OCI-LY1 (cell line): ENCODE results near the gene ZFP92.

ENCODE experiments used
- CTCF ChIP-seq: fragments of 200-600 bp; sonication (generic), shearing (Covaris generic); IDR thresholded peaks from 2 replicates; pipeline ENCODE4 v1.5.1; 2017; ENCODE audit warnings: mild to moderate bottlenecking, antibody characterized with exemption, low read length, moderate library complexity, mixed read lengths
- EZH2 ChIP-seq: fragments of 200-600 bp; sonication (generic), shearing (Covaris generic); IDR thresholded peaks from 2 replicates; pipeline ENCODE4 v1.8.0; 2017; ENCODE audit warnings: borderline replicate concordance, mixed run types, mild to moderate bottlenecking, antibody characterized with exemption, low read length, moderate library complexity, mixed read lengths

GRCh38 chrX:153446636-153446936 is 35.3 kb downstream of the ZFP92 start:
- TF ChIP-seq EZH2, result no peak
- no peak for TF ChIP-seq CTCF
